Measurements from ENCODE around the gene LRR1. TPM values are rescaled to one million over a fixed set of nuclear protein-coding genes. Genes with fewer than 3 reads are reported as not detected.
A peak's percentile ranks its signal among the peaks of the same experiment; 100 is the strongest.
"Not testable (repeated sequence)": the region's sequence is repeated elsewhere in the genome, so short reads cannot be mapped to it uniquely, and the experiment has no call there.

The LRR1 gene
- total and polyA plus RNA-seq, 12 donors: 4.7 to 20.9 (median 10.0) TPM

GRCh38 chr14:49583629-49584028 is 15.1 kb upstream of the LRR1 start:
- TF ChIP-seq CTCF (IDR thresholded peaks at IDR 0.05) (no peak), POLR2A (IDR thresholded peaks at IDR 0.05) (no peak)
- no peaks in the 10 kb centered on the region for H3K27me3 ChIP-seq
- no peak for DNase-seq
- H3K36me3 ChIP-seq (replicated peaks in 1 of 2): peaks cover 0 to 22% of the 10 kb centered on the region in 2 donors
- 91 to 95% (median 93%) methylated on average over 6 of the region's 6 CpGs for WGBS, 4 donors
- H3K4me3 ChIP-seq: no peak overlapping the region
- peaks cover 13 to 33% of the 10 kb centered on the region in 2 donors for H3K4me1 ChIP-seq (replicated peaks in 1 of 2)
- H3K27ac ChIP-seq: no peak overlapping the region
- intact Hi-C loops (cut with DNase I): no loop called here
- no peaks in the 10 kb centered on the region for H3K9me3 ChIP-seq (replicated peaks in 1 of 3)

- Histone ChIP-seq H3K36me3 (replicated peaks in 1 of 2) (peaks cover 0 to 22% of the 10 kb centered on the region in 2 donors), H3K4me1 (replicated peaks in 1 of 2) (peaks cover 13 to 32% of the 10 kb centered on the region in 2 donors), H3K9me3 (replicated peaks in 1 of 3) (no peaks in the 10 kb centered on the region), H3K27me3 (no peaks in the 10 kb centered on the region), H3K4me3 (no peak overlapping the region), H3K27ac (no peak overlapping the region)
- intact Hi-C loops (cut with DNase I): no loop called here
- 87 to 90% (median 89%) methylated on average over 10 to 11 of the region's 11 CpGs for WGBS, 4 donors
- no peak for DNase-seq
- TF ChIP-seq POLR2A (IDR thresholded peaks at IDR 0.05): no peak
- no peak for TF ChIP-seq CTCF (IDR thresholded peaks at IDR 0.05)
These were observed 14.7 kb upstream of the LRR1 start for GRCh38 chr14:49584058-49584457.

GRCh38 chr14:49584981-49585640 is 13.6 kb upstream of the LRR1 start:
- H3K36me3 ChIP-seq (replicated peaks in 1 of 2): peaks cover 0 to 22% of the 10 kb centered on the region in 2 donors
- H3K27me3 ChIP-seq; intact Hi-C loops (cut with DNase I); H3K9me3 ChIP-seq (replicated peaks in 1 of 3): not testable (repeated sequence)
- peak in 1 of 7 donors; percentile 31 for DNase-seq
- 13 to 22% (median 14%) methylated on average over 29 to 32 of the region's 32 CpGs for WGBS, 4 donors
- peak overlapping the region in 3 of 4 donors; percentile 24 to 95 (median 55) for H3K4me3 ChIP-seq
- peak overlapping the region in 3 of 5 donors; percentile 79 to 91 (median 83) for H3K27ac ChIP-seq
- peaks cover 13 to 32% of the 10 kb centered on the region in 2 donors for H3K4me1 ChIP-seq (replicated peaks in 1 of 2)

- DNase-seq: peak; percentile 97 to 100 (median 99)
- peaks cover 13 to 32% of the 10 kb centered on the region in 2 donors for H3K4me1 ChIP-seq (replicated peaks in 1 of 2)
- H3K27ac ChIP-seq: peak within 1 kb of the TSS; percentile 79 to 97 (median 83)
- H3K9me3 ChIP-seq (replicated peaks in 1 of 3): no peaks in the 10 kb centered on the region
- peaks cover 0 to 22% of the 10 kb centered on the region in 2 donors for H3K36me3 ChIP-seq (replicated peaks in 1 of 2)
- intact Hi-C loops (cut with DNase I): no loop called here
- TF ChIP-seq POLR2A (IDR thresholded peaks at IDR 0.05): peak; percentile 88 to 96
- TF ChIP-seq CTCF (IDR thresholded peaks at IDR 0.05): no peak
- peak within 1 kb of the TSS; percentile 24 to 99 (median 75) for H3K4me3 ChIP-seq
- 0 to 1% (median 0%) methylated on average over 10 to 55 of the region's 55 CpGs for WGBS, 4 donors
- no peaks in the 10 kb centered on the region for H3K27me3 ChIP-seq
These were observed 12.7 kb upstream of the LRR1 start, which contains the start of gene RPS29 for GRCh38 chr14:49585803-49586672. Gene RPS29 (minus strand): TSS chr14:49586380. CDS start chr14:49586346, 34 bp downstream.

Measured in adrenal gland (tissue), 12 donors.